Colonic mucosa (tissue), 4 donors: ENCODE data around the gene TSR1. TPM values are rescaled to one million over a fixed set of nuclear protein-coding genes. Genes with fewer than 3 reads are reported as not detected.

Experiments used
- DNase-seq: peaks from one replicate; pipeline ENCODE4 v3.0.0-alpha.2; 2020
- H3K27ac ChIP-seq: fragments of 200-600 bp; one replicate; pipeline ENCODE4 v1.8.0; 2021
- H3K27me3 ChIP-seq: fragments of 200-600 bp; one replicate; pipeline ENCODE4 v1.8.0; 2021
- H3K36me3 ChIP-seq: fragments of 200-600 bp; one replicate; pipeline ENCODE4 v1.8.0; 2021
- H3K4me1 ChIP-seq: fragments of 200-600 bp; one replicate; pipeline ENCODE4 v1.8.0; 2021; ENCODE audit warnings: mild to moderate bottlenecking
- H3K4me3 ChIP-seq: fragments of 200-600 bp; one replicate; pipeline ENCODE4 v1.8.0; 2021
- H3K9ac ChIP-seq, 2 donors: one replicate each; pipeline ENCODE4 v1.7.0; 2013; ENCODE audit warnings: control low read depth in 2 of 2, low read depth in 2 of 2, low read length in 2 of 2
- H3K9me3 ChIP-seq: fragments of 200-600 bp; one replicate; pipeline ENCODE4 v1.8.0; 2021
- intact Hi-C: fragments of 100-400 bp; cut with DNase I; formaldehyde crosslinking; loops from one replicate; pipeline ENCODE4 v1.14.1; 2022
- total RNA-seq, 2 donors: library from RNA; stranded (reverse); fragmentation: NEBNext Ultra II Directional in 1 of 2; extraction: Animal tissue kit (Norgen Biotek cat#: 25700) in 1 of 2; gene quantifications; one replicate each; pipeline ENCODE4 v1.2.1, GENCODE V29; 2021
- TF ChIP-seq, protein P1 (sequence below): fragments of 200-600 bp; IDR thresholded peaks from one replicate; pipeline ENCODE4 v1.8.0; 2022; ENCODE audit warnings: antibody characterized with exemption, mild to moderate bottlenecking
- donor health status: healthy.
- donor health status: DM: no; HTN: no; CAD: no.
- donor health status: DM: no; HTN: no; CAD: no.

TSR1 gene
- total RNA-seq, 2 donors from 2014 or later: 13.7 to 28.5 TPM

DNA sequence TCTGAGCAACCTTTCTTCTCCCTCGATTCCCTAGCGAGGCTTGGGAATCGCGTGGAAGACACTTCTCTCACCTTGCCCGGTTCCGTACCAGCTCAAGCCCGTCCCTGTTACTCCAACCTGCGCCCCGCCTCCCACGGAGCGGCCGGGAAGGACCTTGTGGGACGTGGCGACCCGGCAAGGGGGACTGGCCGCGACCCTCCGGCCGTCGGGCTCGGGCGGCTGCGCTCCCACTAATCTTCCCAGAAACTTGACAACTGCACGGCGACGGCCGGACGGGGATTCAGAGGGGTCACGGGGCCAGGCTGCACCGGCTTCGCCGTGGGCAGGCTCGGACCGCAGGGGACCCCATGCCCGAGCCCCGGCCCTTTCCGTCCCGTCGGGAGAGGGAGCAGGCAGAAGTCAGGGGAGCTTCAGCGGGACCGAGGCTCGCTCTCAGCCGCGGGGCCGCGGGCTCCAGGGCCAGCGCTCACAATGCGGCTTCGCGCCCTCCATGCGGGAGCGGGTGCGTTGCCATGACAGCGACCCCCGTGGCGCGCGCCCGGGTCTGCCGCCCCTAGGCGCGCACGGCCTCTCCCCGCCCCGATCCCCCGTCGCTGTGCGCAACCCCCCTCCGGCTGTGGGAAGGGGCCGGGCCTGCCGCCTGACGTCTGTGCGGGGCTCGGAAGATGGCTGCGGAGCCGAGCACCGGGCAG is 741 bp upstream of the TSR1 start, which contains the start of gene SGSM2:
Gene SGSM2 (plus strand): TSS at position 650 of the 692 bp plus-strand sequence. CDS start 188 bp downstream, outside the sequence.
- Histone ChIP-seq H3K27ac (peak within 1 kb of the TSS; percentile 83), H3K27me3 (no peaks in the 10 kb centered on the region), H3K4me3 (peak within 1 kb of the TSS; percentile 64), H3K9me3 (no peaks in the 10 kb centered on the region), H3K36me3 (peaks cover 1% of the 10 kb centered on the region), H3K4me1 (peaks cover 5% of the 10 kb centered on the region), H3K9ac (peak within 1 kb of the TSS; percentile 90 to 95)
- TF ChIP-seq, protein P1, sequence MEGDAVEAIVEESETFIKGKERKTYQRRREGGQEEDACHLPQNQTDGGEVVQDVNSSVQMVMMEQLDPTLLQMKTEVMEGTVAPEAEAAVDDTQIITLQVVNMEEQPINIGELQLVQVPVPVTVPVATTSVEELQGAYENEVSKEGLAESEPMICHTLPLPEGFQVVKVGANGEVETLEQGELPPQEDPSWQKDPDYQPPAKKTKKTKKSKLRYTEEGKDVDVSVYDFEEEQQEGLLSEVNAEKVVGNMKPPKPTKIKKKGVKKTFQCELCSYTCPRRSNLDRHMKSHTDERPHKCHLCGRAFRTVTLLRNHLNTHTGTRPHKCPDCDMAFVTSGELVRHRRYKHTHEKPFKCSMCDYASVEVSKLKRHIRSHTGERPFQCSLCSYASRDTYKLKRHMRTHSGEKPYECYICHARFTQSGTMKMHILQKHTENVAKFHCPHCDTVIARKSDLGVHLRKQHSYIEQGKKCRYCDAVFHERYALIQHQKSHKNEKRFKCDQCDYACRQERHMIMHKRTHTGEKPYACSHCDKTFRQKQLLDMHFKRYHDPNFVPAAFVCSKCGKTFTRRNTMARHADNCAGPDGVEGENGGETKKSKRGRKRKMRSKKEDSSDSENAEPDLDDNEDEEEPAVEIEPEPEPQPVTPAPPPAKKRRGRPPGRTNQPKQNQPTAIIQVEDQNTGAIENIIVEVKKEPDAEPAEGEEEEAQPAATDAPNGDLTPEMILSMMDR: no peak
- DNase-seq: peak; percentile 60
- intact Hi-C loops: loop anchor here (5.0 kb wide), 1 partner anchor 35 kb away; the partner anchor contains the start of genes SMG6 and SRR

DNA sequence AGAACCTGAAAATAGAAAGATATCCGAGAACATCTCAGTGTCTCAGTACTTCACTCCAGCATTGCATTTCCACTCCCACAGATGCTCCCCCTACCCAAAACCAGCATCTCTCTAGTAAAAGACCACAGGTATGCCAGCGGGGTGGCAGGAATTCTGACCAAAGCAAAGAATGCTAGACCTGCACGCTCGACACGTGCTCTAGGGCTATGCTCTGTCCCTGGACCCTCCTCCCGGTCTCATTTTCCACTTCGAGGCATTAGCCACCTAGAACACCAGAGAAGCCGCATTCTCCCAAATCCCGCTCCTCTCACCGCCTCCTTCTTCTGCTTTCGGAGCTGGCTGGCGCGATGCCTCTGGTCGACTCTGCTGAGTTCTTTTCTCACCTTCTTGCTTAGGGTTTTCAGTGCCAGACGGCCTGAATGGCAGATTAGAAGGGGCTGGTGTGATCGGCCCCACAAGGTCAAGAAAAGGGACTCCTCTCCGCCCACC is 487 bp downstream of the TSR1 start:
- Histone ChIP-seq H3K27ac (no peak overlapping the region), H3K4me3 (peak overlapping the region; percentile 64), H3K9ac (peak overlapping the region; percentile 65 to 95), H3K36me3 (peaks cover 7% of the 10 kb centered on the region), H3K9me3 (no peaks in the 10 kb centered on the region), H3K4me1 (peaks cover 5% of the 10 kb centered on the region), H3K27me3 (no peaks in the 10 kb centered on the region)
- TF ChIP-seq, protein P1: no peak
- intact Hi-C loops: loop anchor here (5.0 kb wide), 1 partner anchor 33 kb away; the partner anchor contains the start of genes SMG6 and SRR
- peak; percentile 32 for DNase-seq

DNA sequence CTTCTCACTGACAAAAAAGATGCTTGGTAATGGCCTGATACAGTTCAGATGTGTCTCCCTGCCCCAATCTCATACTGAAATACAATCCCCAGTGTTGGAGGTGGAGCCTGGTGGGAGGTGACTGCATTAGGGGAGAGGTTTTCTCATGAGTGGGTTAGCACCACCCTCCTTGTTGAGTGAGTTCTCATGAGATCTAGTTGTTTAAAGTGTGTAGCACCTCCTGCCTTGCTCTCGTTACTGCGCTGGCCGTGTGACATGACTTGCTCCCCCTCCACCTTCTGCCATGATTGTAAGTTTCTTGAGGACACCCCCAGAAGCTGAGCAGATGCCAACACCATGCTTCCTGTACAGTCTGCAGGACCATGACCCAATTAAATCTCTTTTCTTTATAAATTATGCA is 5.0 kb downstream of the TSR1 start:
- intact Hi-C loops: no loop called here
- Histone ChIP-seq H3K4me1 (peaks cover 5% of the 10 kb centered on the region), H3K27ac (no peak overlapping the region), H3K36me3 (peaks cover 7% of the 10 kb centered on the region), H3K27me3 (no peaks in the 10 kb centered on the region), H3K4me3 (no peak overlapping the region), H3K9me3 (no peaks in the 10 kb centered on the region), H3K9ac (no peak overlapping the region)
- TF ChIP-seq, protein P1: no peak
- no peak for DNase-seq

DNA sequence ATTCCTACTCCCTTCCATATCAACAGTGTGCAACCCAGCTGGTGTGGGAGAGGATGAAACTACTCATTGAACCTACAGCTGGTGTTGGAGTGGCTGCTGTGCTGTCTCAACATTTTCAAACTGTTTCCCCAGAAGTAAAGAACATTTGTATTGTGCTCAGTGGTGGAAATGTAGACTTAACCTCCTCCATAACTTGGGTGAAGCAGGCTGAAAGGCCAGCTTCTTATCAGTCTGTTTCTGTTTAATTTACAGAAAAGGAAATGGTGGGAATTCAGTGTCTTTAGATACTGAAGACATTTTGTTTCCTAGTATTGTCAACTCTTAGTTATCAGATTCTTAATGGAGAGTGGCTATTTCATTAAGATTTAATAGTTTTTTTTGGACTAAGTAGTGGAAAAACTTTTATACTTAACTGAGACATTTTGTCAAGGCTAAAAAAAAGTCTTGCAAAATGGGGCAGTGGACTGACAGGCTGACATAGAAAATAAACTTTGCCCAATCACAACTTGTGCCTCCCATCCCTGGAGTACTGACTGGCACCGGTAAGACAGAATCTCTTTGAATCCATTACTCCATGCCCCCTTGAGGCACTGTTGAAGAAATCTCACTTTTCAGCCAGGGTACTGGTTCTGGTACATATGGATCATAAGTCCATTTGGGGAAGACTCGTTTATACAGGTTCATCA is 12.5 kb downstream of the TSR1 start:
- Histone ChIP-seq H3K36me3 (peaks cover 12% of the 10 kb centered on the region), H3K27me3 (no peaks in the 10 kb centered on the region), H3K4me1 (no peaks in the 10 kb centered on the region), H3K9me3 (no peaks in the 10 kb centered on the region), H3K9ac (no peak overlapping the region), H3K4me3 (no peak overlapping the region), H3K27ac (no peak overlapping the region)
- TF ChIP-seq, protein P1: no peak
- no peak for DNase-seq
- intact Hi-C loops: no loop called here

DNA sequence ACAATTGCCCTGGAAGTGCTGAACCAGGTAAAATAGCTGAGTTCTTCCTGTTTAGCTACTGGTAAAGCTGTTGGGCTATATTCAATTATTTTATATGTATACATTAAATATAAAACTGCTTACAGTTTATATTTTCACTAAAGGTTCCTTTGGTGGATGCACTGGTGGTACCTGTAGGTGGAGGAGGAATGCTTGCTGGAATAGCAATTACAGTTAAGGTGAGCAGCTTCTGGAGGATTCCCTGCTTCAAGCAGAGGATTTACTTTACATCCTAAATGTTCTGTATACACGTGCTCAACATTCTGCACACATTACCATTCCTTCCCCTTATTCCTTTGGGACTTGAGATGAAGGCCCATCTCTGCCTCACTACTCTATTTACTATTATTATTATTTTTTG is 14.9 kb downstream of the TSR1 start:
- H3K9ac ChIP-seq: no peak overlapping the region
- no peaks in the 10 kb centered on the region for H3K4me1 ChIP-seq
- H3K27me3 ChIP-seq: no peaks in the 10 kb centered on the region
- H3K9me3 ChIP-seq: no peaks in the 10 kb centered on the region
- H3K4me3 ChIP-seq: no peak overlapping the region
- H3K27ac ChIP-seq: no peak overlapping the region
- no peak for DNase-seq
- intact Hi-C loops: no loop called here
- TF ChIP-seq, protein P1: no peak
- peaks cover 12% of the 10 kb centered on the region for H3K36me3 ChIP-seq
